Ishikawa (cell line): ENCODE results near the gene ACSS2.

Source experiments
- CEBPB ChIP-seq: IDR thresholded peaks from 2 replicates; pipeline ENCODE4 v1.6.1; 2012
- CREB1 ChIP-seq: IDR thresholded peaks from 2 replicates; pipeline ENCODE4 v1.6.1; 2012; ENCODE audit warnings: low read depth
- EP300 ChIP-seq: IDR thresholded peaks from 2 replicates; pipeline ENCODE4 v1.6.1; 2012; ENCODE audit warnings: borderline replicate concordance
- NFIC ChIP-seq: IDR thresholded peaks from 2 replicates; pipeline ENCODE4 v1.6.1; 2012
- RAD21 ChIP-seq: IDR thresholded peaks from 2 replicates; pipeline ENCODE4 v1.6.1; 2012; ENCODE audit warnings: low read depth
- TAF1 ChIP-seq: IDR thresholded peaks from 2 replicates; pipeline ENCODE4 v1.6.1; 2012; ENCODE audit warnings: low read depth, mild to moderate bottlenecking
- TCF12 ChIP-seq: IDR thresholded peaks from 2 replicates; pipeline ENCODE4 v1.6.1; 2012; ENCODE audit warnings: low read depth
- ZBTB7A ChIP-seq: IDR thresholded peaks from 2 replicates; pipeline ENCODE4 v1.6.1; 2012; ENCODE audit warnings: low read depth
- TF ChIP-seq, protein P1 (sequence below): IDR thresholded peaks from 2 replicates; pipeline ENCODE4 v1.6.1; 2012; ENCODE audit warnings: low read depth, mild to moderate bottlenecking

DNA sequence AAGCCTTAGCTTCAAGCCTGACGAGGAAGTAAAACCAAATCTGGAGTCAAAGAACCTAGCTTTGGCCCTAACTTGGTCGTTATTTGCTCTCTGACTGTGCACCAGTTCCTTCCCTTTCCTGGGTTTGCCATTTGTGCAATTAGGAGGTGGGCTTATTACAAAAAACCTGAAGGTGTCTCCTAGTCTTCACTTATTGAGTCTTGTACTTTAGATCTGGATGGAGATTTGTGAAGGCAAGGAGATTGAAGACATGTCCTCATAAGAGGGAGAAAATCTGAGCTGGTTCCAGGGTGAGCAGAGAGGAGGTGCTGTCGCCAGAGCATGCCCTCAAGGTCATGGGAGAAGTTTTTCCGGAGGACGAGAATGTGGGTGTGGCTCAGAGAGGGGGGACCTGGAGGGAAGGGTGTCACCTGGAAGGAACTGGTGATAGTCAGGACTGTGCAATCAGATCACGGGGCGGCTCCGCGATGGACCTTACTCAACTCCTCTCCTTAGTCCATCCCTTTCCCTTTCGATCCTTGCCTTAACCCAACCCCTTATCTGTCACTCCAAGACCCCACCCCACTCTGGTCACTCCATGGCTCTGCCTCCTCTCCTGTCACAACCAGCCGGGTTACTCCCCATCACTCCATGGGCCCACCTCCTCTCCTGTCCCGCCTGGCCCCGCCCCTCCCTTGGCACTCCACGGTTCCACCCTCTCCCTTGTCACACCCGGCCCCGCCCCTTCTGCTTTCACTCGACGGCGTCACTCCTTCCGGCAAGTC, 588 bp upstream of the ACSS2 start:
- TF ChIP-seq TAF1: no peak; the same call in 1 of the 2 replicates
- TF ChIP-seq RAD21: no peak
- TF ChIP-seq, protein P1, sequence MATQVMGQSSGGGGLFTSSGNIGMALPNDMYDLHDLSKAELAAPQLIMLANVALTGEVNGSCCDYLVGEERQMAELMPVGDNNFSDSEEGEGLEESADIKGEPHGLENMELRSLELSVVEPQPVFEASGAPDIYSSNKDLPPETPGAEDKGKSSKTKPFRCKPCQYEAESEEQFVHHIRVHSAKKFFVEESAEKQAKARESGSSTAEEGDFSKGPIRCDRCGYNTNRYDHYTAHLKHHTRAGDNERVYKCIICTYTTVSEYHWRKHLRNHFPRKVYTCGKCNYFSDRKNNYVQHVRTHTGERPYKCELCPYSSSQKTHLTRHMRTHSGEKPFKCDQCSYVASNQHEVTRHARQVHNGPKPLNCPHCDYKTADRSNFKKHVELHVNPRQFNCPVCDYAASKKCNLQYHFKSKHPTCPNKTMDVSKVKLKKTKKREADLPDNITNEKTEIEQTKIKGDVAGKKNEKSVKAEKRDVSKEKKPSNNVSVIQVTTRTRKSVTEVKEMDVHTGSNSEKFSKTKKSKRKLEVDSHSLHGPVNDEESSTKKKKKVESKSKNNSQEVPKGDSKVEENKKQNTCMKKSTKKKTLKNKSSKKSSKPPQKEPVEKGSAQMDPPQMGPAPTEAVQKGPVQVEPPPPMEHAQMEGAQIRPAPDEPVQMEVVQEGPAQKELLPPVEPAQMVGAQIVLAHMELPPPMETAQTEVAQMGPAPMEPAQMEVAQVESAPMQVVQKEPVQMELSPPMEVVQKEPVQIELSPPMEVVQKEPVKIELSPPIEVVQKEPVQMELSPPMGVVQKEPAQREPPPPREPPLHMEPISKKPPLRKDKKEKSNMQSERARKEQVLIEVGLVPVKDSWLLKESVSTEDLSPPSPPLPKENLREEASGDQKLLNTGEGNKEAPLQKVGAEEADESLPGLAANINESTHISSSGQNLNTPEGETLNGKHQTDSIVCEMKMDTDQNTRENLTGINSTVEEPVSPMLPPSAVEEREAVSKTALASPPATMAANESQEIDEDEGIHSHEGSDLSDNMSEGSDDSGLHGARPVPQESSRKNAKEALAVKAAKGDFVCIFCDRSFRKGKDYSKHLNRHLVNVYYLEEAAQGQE: no peak
- no peak for TF ChIP-seq NFIC
- no peak for TF ChIP-seq EP300
- peak; percentile 54; the same call in 1 of the 2 replicates for TF ChIP-seq CREB1
- peak; percentile 40; the same call in 1 of the 2 replicates for TF ChIP-seq CEBPB
- peak; percentile 26; the same call in 1 of the 2 replicates for TF ChIP-seq TCF12
- no peak for TF ChIP-seq ZBTB7A
